Liver (tissue), 9 donors: ENCODE data around the gene EXOC6. TPM values are rescaled to one million over a fixed set of nuclear protein-coding genes. Genes with fewer than 3 reads are reported as not detected.
"Not testable (repeated sequence)": the region's sequence is repeated elsewhere in the genome, so short reads cannot be mapped to it uniquely, and the experiment has no call there.

Experiments
- DNase-seq: peaks from one replicate; pipeline ENCODE4 v3.0.0-alpha.2; 2017; ENCODE audit warnings: low spot score
- H3K27ac ChIP-seq, 2 donors: one replicate each; pipeline ENCODE4 v1.7.0; 2013; ENCODE audit warnings: inconsistent platforms in 2 of 2, low read length in 2 of 2, control low read depth in 1 of 2, low read depth in 1 of 2, mild to moderate bottlenecking in 1 of 2
- H3K27me3 ChIP-seq, 4 donors: one replicate each; pipeline versions ENCODE4 v1.6.1 to v1.7.0; 2013; ENCODE audit warnings: low read length in 3 of 4, inconsistent platforms in 1 of 4, mild to moderate bottlenecking in 1 of 4, moderate library complexity in 1 of 4; ENCODE audit not compliant: control insufficient read depth in 4 of 4, insufficient read depth in 4 of 4
- H3K36me3 ChIP-seq, 4 donors: one replicate each; pipeline versions ENCODE4 v1.6.1 to v1.7.0; 2013; ENCODE audit warnings: low read length in 3 of 4, mild to moderate bottlenecking in 3 of 4, low read depth in 1 of 4, moderate library complexity in 1 of 4; ENCODE audit not compliant: control insufficient read depth in 4 of 4, insufficient read depth in 3 of 4
- H3K4me1 ChIP-seq, 4 donors: one replicate each; pipeline versions ENCODE4 v1.6.1 to v1.7.0; 2013; ENCODE audit warnings: low read length in 3 of 4, mild to moderate bottlenecking in 3 of 4, moderate library complexity in 1 of 4; ENCODE audit not compliant: control insufficient read depth in 4 of 4, insufficient read depth in 4 of 4
- H3K4me3 ChIP-seq, 3 donors: one replicate each; pipeline versions ENCODE4 v1.6.1 to v1.7.0; 2013; ENCODE audit warnings: low read length in 3 of 3, control low read depth in 1 of 3, low read depth in 1 of 3, mild to moderate bottlenecking in 1 of 3
- H3K9ac ChIP-seq, 2 donors: one replicate each; pipeline ENCODE4 v1.7.0; 2013; ENCODE audit warnings: low read length in 2 of 2, mild to moderate bottlenecking in 2 of 2, moderate library complexity in 2 of 2, control low read depth in 1 of 2, low read depth in 1 of 2
- H3K9me3 ChIP-seq, 4 donors: one replicate each; pipeline versions ENCODE4 v1.6.1 to v1.7.0; 2013; ENCODE audit warnings: low read length in 3 of 4; ENCODE audit not compliant: control insufficient read depth in 4 of 4
- CTCF ChIP-seq: fragments of 150-350 bp; IDR thresholded peaks from 2 replicates; pipeline ENCODE4 v1.5.1; 2017; ENCODE audit warnings: improper control_type of control experiment, low read depth, low read length; ENCODE audit not compliant: missing input control
- EGR1 ChIP-seq, 2 donors: IDR thresholded peaks; 2 replicates each; pipeline ENCODE4 v1.6.1; 2016 to 2018; ENCODE audit warnings: antibody characterized with exemption in 2 of 2, low read depth in 2 of 2
- FOXA2 ChIP-seq: IDR thresholded peaks from 2 replicates; pipeline ENCODE4 v1.6.1; 2016; ENCODE audit warnings: antibody characterized with exemption
- GABPA ChIP-seq, 2 donors: IDR thresholded peaks in 1 of 2; conservative IDR thresholded peaks in 1 of 2; 2 replicates each; pipeline ENCODE4 v1.6.1; 2016; ENCODE audit warnings: antibody characterized with exemption in 2 of 2, mild to moderate bottlenecking in 1 of 2, moderate library complexity in 1 of 2
- MAX ChIP-seq: IDR thresholded peaks from 2 replicates; pipeline ENCODE4 v1.6.1; 2016; ENCODE audit warnings: antibody characterized with exemption
- NR2F2 ChIP-seq: IDR thresholded peaks from 2 replicates; pipeline ENCODE4 v1.6.1; 2016; ENCODE audit warnings: antibody characterized with exemption
- RAD21 ChIP-seq, 2 donors: IDR thresholded peaks; 2 replicates each; pipeline ENCODE4 v1.6.1; 2016; ENCODE audit warnings: antibody characterized with exemption in 2 of 2, mild to moderate bottlenecking in 2 of 2
- REST ChIP-seq: IDR thresholded peaks from 2 replicates; pipeline ENCODE4 v1.6.1; 2016; ENCODE audit warnings: antibody characterized with exemption, mild to moderate bottlenecking
- RXRA ChIP-seq, 2 donors: IDR thresholded peaks; 2 replicates each; pipeline ENCODE4 v1.6.1; 2017 to 2018; ENCODE audit warnings: antibody characterized with exemption in 2 of 2, mild to moderate bottlenecking in 1 of 2
- SP1 ChIP-seq: IDR thresholded peaks from 2 replicates; pipeline ENCODE4 v1.6.1; 2018; ENCODE audit warnings: antibody characterized with exemption, mild to moderate bottlenecking
- YY1 ChIP-seq: IDR thresholded peaks from 2 replicates; pipeline ENCODE4 v1.6.1; 2016; ENCODE audit warnings: antibody characterized with exemption, mild to moderate bottlenecking
- ZBTB33 ChIP-seq: IDR thresholded peaks from 2 replicates; pipeline ENCODE4 v1.6.1; 2016; ENCODE audit warnings: antibody characterized with exemption
- WGBS: extraction: QIAGEN DNeasy Blood & Tissue Kit; methylation state at CpG from one replicate; pipeline ENCODE4 v1.1.7; 2013; 5-methylcytosine and 5-hydroxymethylcytosine counted together
- polyA plus RNA-seq, 2 donors: library from polyadenylated mRNA; stranded (reverse) in 1 of 2; unstranded in 1 of 2; fragments of 200-250 nt in 1 of 2; fragments of >200 nt in 1 of 2; fragmentation: Nextera tagmentation in 1 of 2; extraction: Ambion mirVana in 1 of 2; gene quantifications; one replicate each; pipeline versions ENCODE4 v1.2.1 to v1.2.3, GENCODE V29; 2013 to 2015
- total RNA-seq, 2 donors: library from RNA; depleted of rRNA; stranded (reverse); fragments of >200 nt; gene quantifications; one replicate each; pipeline ENCODE4 v1.2.3, GENCODE V29; 2014
- donor health status: healthy.
- donor health status: healthy.
- donor health status: healthy.
- donor health status: healthy.
- donor health status: healthy.

Gene EXOC6
- total and polyA plus RNA-seq, 4 donors: 6.5 to 35.4 (median 8.4) TPM

- H3K4me1 ChIP-seq: no peaks in the 10 kb centered on the region
- H3K4me3 ChIP-seq: no peak overlapping the region
- no peak overlapping the region for H3K9ac ChIP-seq
- 96% methylated on average over 2 of the region's 2 CpGs for WGBS
- H3K9me3 ChIP-seq: no peaks in the 10 kb centered on the region
- TF ChIP-seq EGR1 (IDR thresholded peaks at IDR 0.05; ENCODE audit: low read depth in 2 of 2) (no peak), YY1 (no peak), SP1 (no peak), REST (no peak), MAX (no peak), GABPA (IDR thresholded peaks at IDR 0.05 in 1 of 2, conservative IDR thresholded peaks at IDR 0.05 in 1 of 2) (no peak), RXRA (IDR thresholded peaks at IDR 0.05) (no peak), FOXA2 (no peak), CTCF (no peak), RAD21 (IDR thresholded peaks at IDR 0.05) (no peak), ZBTB33 (no peak), NR2F2 (no peak)
- no peak for DNase-seq
- peaks cover 0 to 2% (median 0%) of the 10 kb centered on the region in 4 donors for H3K36me3 ChIP-seq
- H3K27me3 ChIP-seq: no peaks in the 10 kb centered on the region
- H3K27ac ChIP-seq: no peak overlapping the region
Measured at GRCh38 chr10:92972886-92973285, 124.6 kb downstream of the EXOC6 start.

- H3K4me3 ChIP-seq, H3K9me3 ChIP-seq: not testable (repeated sequence)
- 100% methylated on average over 1 of the region's 5 CpGs for WGBS
Measured at GRCh38 chr10:92976278-92976677, 128.0 kb downstream of the EXOC6 start.

More at GRCh38 chr10:92976278-92976677, 128.0 kb downstream of the EXOC6 start:
- H3K27me3 ChIP-seq, H3K27ac ChIP-seq, H3K9ac ChIP-seq, H3K36me3 ChIP-seq, H3K4me1 ChIP-seq, DNase-seq: not testable (repeated sequence)
